ENCODE measurements around the gene SNAPC2.

DNA sequence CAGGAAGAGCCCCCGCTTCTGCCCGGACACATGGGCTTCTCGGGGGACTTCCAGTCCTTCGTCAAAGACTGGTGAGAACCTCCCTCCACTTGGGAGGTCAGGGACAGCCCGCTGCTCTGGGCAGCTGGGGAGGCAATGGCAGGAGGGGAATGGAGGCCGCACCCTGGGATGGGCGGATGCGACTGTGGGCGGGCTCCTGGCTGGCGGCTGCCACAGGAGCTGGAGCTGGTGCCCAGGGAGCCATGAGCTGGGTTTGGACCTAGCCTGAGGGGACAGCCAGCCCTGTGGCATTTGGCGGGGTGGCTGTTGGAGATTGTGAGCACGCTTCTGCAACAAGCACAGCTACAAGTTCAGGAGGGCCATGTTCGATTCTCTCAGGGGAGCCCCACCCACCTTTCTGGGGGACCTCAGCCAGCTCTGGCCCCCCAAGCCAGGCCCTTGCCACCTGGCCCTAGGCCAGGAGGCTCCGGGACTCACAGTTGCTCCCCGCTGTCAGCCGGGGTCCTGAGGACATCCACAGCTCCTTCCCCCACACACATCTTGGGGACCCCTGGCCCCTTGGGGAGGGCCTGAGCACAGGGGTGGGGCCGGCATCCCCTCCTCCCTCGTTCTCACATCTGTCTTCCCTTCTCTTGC is 8.5 kb upstream of the SNAPC2 start:
- TF ChIP-seq CTCF (IDR thresholded peaks at IDR 0.05) (no peak), ZFX (IDR thresholded peaks at IDR 0.05; ENCODE audit: borderline replicate concordance) (no peak)
